ENCODE results near the gene HFE. TPM values are rescaled to one million over a fixed set of nuclear protein-coding genes. Genes with fewer than 3 reads are reported as not detected.

Gene HFE
- total and polyA plus RNA-seq, 10 of the 15 experiments (the other 5 are each of a cell fraction or from before 2014, with no cell fraction given) = 0.52 to 5.9 (median 1.7) TPM

DNA sequence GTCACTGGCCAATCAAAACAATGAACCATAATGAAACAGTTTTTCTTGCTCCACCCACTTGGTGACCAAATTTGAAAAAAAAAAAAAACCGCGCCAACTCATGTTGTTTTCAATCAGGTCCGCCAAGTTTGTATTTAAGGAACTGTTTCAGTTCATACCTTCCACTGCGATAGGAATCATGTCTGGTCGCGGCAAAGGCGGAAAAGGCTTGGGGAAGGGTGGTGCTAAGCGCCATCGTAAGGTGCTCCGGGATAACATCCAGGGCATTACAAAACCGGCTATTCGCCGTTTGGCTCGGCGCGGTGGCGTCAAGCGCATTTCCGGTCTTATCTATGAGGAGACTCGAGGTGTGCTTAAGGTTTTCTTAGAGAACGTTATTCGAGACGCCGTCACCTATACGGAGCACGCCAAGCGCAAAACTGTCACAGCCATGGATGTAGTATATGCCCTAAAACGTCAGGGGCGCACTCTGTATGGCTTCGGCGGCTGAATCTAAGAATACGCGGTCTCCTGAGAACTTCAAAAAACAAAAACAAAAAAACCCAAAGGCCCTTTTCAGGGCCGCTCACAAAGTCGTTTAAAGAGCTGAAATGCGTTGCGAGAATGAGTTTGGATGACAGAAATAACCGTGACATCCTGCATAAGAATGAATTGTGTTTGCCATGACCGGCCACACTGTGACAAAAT is 16.7 kb downstream of the HFE start (continued):
- TF ChIP-seq, protein P1, sequence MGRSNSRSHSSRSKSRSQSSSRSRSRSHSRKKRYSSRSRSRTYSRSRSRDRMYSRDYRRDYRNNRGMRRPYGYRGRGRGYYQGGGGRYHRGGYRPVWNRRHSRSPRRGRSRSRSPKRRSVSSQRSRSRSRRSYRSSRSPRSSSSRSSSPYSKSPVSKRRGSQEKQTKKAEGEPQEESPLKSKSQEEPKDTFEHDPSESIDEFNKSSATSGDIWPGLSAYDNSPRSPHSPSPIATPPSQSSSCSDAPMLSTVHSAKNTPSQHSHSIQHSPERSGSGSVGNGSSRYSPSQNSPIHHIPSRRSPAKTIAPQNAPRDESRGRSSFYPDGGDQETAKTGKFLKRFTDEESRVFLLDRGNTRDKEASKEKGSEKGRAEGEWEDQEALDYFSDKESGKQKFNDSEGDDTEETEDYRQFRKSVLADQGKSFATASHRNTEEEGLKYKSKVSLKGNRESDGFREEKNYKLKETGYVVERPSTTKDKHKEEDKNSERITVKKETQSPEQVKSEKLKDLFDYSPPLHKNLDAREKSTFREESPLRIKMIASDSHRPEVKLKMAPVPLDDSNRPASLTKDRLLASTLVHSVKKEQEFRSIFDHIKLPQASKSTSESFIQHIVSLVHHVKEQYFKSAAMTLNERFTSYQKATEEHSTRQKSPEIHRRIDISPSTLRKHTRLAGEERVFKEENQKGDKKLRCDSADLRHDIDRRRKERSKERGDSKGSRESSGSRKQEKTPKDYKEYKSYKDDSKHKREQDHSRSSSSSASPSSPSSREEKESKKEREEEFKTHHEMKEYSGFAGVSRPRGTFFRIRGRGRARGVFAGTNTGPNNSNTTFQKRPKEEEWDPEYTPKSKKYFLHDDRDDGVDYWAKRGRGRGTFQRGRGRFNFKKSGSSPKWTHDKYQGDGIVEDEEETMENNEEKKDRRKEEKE (IDR thresholded peaks at IDR 0.05) = peak; percentile 79
- peak; percentile 95 for TF ChIP-seq NFXL1 (IDR thresholded peaks at IDR 0.05; ENCODE audit: borderline replicate concordance)
- TF ChIP-seq STAT1 (conservative IDR thresholded peaks at IDR 0.05) = no peak
- peak; percentile 55; the same call in 1 of the 2 replicates for TF ChIP-seq ASH2L (IDR thresholded peaks at IDR 0.05; ENCODE audit: borderline replicate concordance, low read depth)
- no peak for TF ChIP-seq MYC (IDR thresholded peaks at IDR 0.05; ENCODE audit: insufficient read depth, insufficient read length, insufficient replicate concordance, low read length, severe bottlenecking)
- TF ChIP-seq, protein P2, sequence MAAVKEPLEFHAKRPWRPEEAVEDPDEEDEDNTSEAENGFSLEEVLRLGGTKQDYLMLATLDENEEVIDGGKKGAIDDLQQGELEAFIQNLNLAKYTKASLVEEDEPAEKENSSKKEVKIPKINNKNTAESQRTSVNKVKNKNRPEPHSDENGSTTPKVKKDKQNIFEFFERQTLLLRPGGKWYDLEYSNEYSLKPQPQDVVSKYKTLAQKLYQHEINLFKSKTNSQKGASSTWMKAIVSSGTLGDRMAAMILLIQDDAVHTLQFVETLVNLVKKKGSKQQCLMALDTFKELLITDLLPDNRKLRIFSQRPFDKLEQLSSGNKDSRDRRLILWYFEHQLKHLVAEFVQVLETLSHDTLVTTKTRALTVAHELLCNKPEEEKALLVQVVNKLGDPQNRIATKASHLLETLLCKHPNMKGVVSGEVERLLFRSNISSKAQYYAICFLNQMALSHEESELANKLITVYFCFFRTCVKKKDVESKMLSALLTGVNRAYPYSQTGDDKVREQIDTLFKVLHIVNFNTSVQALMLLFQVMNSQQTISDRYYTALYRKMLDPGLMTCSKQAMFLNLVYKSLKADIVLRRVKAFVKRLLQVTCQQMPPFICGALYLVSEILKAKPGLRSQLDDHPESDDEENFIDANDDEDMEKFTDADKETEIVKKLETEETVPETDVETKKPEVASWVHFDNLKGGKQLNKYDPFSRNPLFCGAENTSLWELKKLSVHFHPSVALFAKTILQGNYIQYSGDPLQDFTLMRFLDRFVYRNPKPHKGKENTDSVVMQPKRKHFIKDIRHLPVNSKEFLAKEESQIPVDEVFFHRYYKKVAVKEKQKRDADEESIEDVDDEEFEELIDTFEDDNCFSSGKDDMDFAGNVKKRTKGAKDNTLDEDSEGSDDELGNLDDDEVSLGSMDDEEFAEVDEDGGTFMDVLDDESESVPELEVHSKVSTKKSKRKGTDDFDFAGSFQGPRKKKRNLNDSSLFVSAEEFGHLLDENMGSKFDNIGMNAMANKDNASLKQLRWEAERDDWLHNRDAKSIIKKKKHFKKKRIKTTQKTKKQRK (IDR thresholded peaks at IDR 0.05; ENCODE audit: low read depth, low read length) = no peak
- peak; percentile 85 for TF ChIP-seq TCF12 (IDR thresholded peaks at IDR 0.05; ENCODE audit: low read depth, low read length)
- 0 out of 2 replicates have a peak, but pooled peaks have one; percentile 1 for TF ChIP-seq RFX5 (IDR thresholded peaks at IDR 0.05; ENCODE audit: low read depth, low read length)
- TF ChIP-seq SMAD1 (IDR thresholded peaks at IDR 0.05; ENCODE audit: low read depth, partially characterized antibody) = peak; percentile 99
- TF ChIP-seq, protein P3, sequence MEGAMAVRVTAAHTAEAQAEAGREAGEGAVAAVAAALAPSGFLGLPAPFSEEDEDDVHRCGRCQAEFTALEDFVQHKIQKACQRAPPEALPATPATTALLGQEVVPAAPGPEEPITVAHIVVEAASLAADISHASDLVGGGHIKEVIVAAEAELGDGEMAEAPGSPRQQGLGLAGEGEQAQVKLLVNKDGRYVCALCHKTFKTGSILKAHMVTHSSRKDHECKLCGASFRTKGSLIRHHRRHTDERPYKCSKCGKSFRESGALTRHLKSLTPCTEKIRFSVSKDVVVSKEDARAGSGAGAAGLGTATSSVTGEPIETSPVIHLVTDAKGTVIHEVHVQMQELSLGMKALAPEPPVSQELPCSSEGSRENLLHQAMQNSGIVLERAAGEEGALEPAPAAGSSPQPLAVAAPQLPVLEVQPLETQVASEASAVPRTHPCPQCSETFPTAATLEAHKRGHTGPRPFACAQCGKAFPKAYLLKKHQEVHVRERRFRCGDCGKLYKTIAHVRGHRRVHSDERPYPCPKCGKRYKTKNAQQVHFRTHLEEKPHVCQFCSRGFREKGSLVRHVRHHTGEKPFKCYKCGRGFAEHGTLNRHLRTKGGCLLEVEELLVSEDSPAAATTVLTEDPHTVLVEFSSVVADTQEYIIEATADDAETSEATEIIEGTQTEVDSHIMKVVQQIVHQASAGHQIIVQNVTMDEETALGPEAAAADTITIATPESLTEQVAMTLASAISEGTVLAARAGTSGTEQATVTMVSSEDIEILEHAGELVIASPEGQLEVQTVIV (IDR thresholded peaks at IDR 0.05; ENCODE audit: borderline replicate concordance, partially characterized antibody) = peak; percentile 32
- peak; percentile 93 for TF ChIP-seq NBN (IDR thresholded peaks at IDR 0.05)
- TF ChIP-seq RUNX3 (IDR thresholded peaks at IDR 0.05; ENCODE audit: low read length) = peak; percentile 92
- TF ChIP-seq, protein P4, sequence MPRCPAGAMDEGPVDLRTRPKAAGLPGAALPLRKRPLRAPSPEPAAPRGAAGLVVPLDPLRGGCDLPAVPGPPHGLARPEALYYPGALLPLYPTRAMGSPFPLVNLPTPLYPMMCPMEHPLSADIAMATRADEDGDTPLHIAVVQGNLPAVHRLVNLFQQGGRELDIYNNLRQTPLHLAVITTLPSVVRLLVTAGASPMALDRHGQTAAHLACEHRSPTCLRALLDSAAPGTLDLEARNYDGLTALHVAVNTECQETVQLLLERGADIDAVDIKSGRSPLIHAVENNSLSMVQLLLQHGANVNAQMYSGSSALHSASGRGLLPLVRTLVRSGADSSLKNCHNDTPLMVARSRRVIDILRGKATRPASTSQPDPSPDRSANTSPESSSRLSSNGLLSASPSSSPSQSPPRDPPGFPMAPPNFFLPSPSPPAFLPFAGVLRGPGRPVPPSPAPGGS (IDR thresholded peaks at IDR 0.05; ENCODE audit: borderline replicate concordance, insufficient read depth, low read depth, low read length, poor library complexity, severe bottlenecking) = peak; percentile 43
- TF ChIP-seq, protein P5, sequence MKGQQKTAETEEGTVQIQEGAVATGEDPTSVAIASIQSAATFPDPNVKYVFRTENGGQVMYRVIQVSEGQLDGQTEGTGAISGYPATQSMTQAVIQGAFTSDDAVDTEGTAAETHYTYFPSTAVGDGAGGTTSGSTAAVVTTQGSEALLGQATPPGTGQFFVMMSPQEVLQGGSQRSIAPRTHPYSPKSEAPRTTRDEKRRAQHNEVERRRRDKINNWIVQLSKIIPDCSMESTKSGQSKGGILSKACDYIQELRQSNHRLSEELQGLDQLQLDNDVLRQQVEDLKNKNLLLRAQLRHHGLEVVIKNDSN (IDR thresholded peaks at IDR 0.05; ENCODE audit: borderline replicate concordance, extremely low read length, insufficient read depth, low read depth, low read length) = no peak
- TF ChIP-seq POLR2A (IDR thresholded peaks at IDR 0.05; ENCODE audit: low read depth, low read length) = peak; percentile 97
- TF ChIP-seq KLF5 (IDR thresholded peaks at IDR 0.05; ENCODE audit: partially characterized antibody) = peak; percentile 79
- TF ChIP-seq TBL1XR1 (IDR thresholded peaks at IDR 0.05; ENCODE audit: low read depth, low read length) = peak; percentile 24; the same call in 1 of the 2 replicates
- TF ChIP-seq RELA (IDR thresholded peaks at IDR 0.05; ENCODE audit: borderline replicate concordance, partially characterized antibody) = peak; percentile 96

All from GM12878 (cell line).